Measurements from ENCODE around the gene SULF2. TPM values are rescaled to one million over a fixed set of nuclear protein-coding genes. Genes with fewer than 3 reads are reported as not detected.

SULF2 gene
- total and polyA plus RNA-seq, 2 of the 13 experiments (the other 11 are each of a cell fraction or from before 2014, with no cell fraction given): 7.2 to 50.9 TPM

- TF ChIP-seq CSRNP2 (CRISPR knock-in tag; conservative IDR thresholded peaks at IDR 0.05; ENCODE audit: low read depth) (no peak), ZNF772 (CRISPR knock-in tag; IDR thresholded peaks at IDR 0.05) (no peak), RBM22 (optimal IDR thresholded peaks at IDR 0.05; ENCODE audit: low read length) (no peak), SALL1 (CRISPR knock-in tag; IDR thresholded peaks at IDR 0.05) (0 out of 2 replicates have a peak, but pooled peaks have one; percentile 11), TGIF2 (CRISPR knock-in tag; IDR thresholded peaks at IDR 0.05) (no peak), RAD51 (IDR thresholded peaks at IDR 0.05; ENCODE audit: borderline replicate concordance) (no peak), ZNF367 (CRISPR knock-in tag; IDR thresholded peaks at IDR 0.05; ENCODE audit: borderline replicate concordance) (no peak), THAP11 (CRISPR knock-in tag; IDR thresholded peaks at IDR 0.05) (no peak)
These were observed 76.1 kb downstream of the SULF2 start (continued) for GRCh38 chr20:47708953-47709833.

- H3K27me3 ChIP-seq (ENCODE audit: control insufficient read depth in 1 of 2, insufficient read depth in 2 of 2, low read length in 2 of 2): no peaks in the 10 kb centered on the region
- no TSS peak for BruUV-seq (replicated peaks)
- DNase-seq (ENCODE audit: low spot score): no peak
- TF ChIP-seq ZNF362 (CRISPR knock-in tag; IDR thresholded peaks at IDR 0.05; ENCODE audit: borderline replicate concordance): no peak
- no peak for TF ChIP-seq ZNF615 (CRISPR knock-in tag; IDR thresholded peaks at IDR 0.05; ENCODE audit: borderline replicate concordance)
- no peak for TF ChIP-seq PHF8 (CRISPR knock-in tag; IDR thresholded peaks at IDR 0.05)
- peak; percentile 39; the same call in 1 of the 2 replicates for TF ChIP-seq PATZ1 (CRISPR knock-in tag; IDR thresholded peaks at IDR 0.05)
- TF ChIP-seq PBX2 (CRISPR knock-in tag; IDR thresholded peaks at IDR 0.05): no peak
- TF ChIP-seq ZBTB46 (CRISPR knock-in tag; IDR thresholded peaks at IDR 0.05; ENCODE audit: borderline replicate concordance): no peak
These were observed 77.0 kb downstream of the SULF2 start for GRCh38 chr20:47708140-47708807.

More at GRCh38 chr20:47708140-47708807, 77.0 kb downstream of the SULF2 start:
- Histone ChIP-seq H3K4me2 (ENCODE audit: low read depth, low read length) (no peak overlapping the region), H3K4me3 (replicated peaks in 1 of 3; ENCODE audit: insufficient read depth in 1 of 3, low read depth in 2 of 3, low read length in 3 of 3) (no peak overlapping the region), H3K79me2 (ENCODE audit: insufficient read depth, low read length) (no peaks in the 10 kb centered on the region), H2AFZ (ENCODE audit: low read length) (no peak overlapping the region), H3K9me3 (ENCODE audit: low read length) (no peaks in the 10 kb centered on the region), H3K36me3 (replicated peaks in 1 of 2; ENCODE audit: control insufficient read depth in 1 of 2, insufficient read depth in 2 of 2, low read length in 2 of 2) (no peaks in the 10 kb centered on the region), H3K4me1 (ENCODE audit: insufficient read depth, low read length) (peaks cover 57% of the 10 kb centered on the region), H3K27ac (ENCODE audit: extremely low read length, insufficient read depth, low read length) (no peak overlapping the region), H4K20me1 (ENCODE audit: insufficient read depth, low read length) (no peaks in the 10 kb centered on the region), H3K9ac (ENCODE audit: insufficient read depth, low read depth, low read length) (no peak overlapping the region)
- WGBS (ENCODE audit: low lambda C conversion rate): 68% methylated on average over 10 of the region's 10 CpGs
- in situ Hi-C loops (cut with HindIII; ENCODE audit: extremely low pct_ligation_motif_present, low pct_unique_long_range_greater_than_20kb): no loop called here
- ATAC-seq: no peak
- intact Hi-C loops (cut with micrococcal nuclease; ENCODE audit: unreplicated experiment): no loop called here
- POLR2A ChIA-PET: no interaction called here
- CTCF ChIA-PET (ENCODE audit: low intra/inter-chr PET ratio, low total read pairs): no interaction called here
- FAIRE-seq: no peak

Measured in HepG2 (cell line).